ENCODE data around the gene PRRC2A.

DNA sequence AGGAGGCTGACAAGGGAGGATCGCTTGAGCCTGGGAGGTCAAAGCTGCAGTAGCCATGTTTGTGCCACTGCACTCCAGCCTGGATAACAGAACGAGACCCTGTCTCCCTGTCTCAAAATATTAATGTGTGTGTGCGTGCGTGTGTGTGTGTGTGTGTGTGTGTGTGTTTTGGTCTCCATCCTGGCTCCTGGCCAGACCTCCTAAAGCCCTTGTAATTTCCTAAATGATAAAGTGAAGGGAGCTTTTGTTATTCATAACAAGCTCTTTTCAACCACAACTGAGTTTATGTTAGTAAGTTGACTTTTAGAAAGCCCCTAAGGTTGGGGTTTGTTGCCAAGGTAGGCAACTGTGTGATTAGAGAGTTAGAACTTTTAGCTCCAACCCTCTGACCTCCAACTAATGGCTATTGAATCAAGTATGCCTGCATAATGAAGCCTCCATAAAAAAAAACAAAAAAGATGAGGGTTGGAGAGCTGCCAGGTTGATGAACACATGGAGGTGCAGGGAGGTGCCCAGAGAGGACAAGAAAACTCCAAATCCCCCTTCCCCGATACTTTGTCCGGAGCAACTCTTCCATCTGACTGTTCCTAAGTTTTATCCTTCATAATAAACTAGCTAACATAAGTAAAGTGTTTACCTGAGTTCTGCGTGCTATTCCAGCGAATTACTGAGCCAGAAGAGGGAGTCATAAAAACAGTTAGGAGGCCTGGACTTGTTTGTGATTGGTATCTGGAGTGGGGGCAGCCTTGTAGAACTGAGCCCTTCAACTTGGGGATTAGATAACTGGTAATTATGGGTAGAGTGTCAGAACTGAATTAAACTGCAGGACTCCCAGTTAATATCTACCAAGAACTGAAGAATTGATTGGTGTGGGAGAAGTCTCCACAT, 10.8 kb upstream of the PRRC2A start:
- TF ChIP-seq POLR2AphosphoS5 (IDR thresholded peaks at IDR 0.05) (no peak), POLR2A (IDR thresholded peaks at IDR 0.05) (no peak)
- TF ChIP-seq, protein P1, sequence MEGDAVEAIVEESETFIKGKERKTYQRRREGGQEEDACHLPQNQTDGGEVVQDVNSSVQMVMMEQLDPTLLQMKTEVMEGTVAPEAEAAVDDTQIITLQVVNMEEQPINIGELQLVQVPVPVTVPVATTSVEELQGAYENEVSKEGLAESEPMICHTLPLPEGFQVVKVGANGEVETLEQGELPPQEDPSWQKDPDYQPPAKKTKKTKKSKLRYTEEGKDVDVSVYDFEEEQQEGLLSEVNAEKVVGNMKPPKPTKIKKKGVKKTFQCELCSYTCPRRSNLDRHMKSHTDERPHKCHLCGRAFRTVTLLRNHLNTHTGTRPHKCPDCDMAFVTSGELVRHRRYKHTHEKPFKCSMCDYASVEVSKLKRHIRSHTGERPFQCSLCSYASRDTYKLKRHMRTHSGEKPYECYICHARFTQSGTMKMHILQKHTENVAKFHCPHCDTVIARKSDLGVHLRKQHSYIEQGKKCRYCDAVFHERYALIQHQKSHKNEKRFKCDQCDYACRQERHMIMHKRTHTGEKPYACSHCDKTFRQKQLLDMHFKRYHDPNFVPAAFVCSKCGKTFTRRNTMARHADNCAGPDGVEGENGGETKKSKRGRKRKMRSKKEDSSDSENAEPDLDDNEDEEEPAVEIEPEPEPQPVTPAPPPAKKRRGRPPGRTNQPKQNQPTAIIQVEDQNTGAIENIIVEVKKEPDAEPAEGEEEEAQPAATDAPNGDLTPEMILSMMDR (IDR thresholded peaks at IDR 0.05 in 8 of 11, conservative IDR thresholded peaks at IDR 0.05 in 3 of 11), result no peak
